ENCODE measurements around the gene JAZF1. TPM values are rescaled to one million over a fixed set of nuclear protein-coding genes. Genes with fewer than 3 reads are reported as not detected.

JAZF1 gene
- total and polyA plus RNA-seq, 9 of the 15 experiments (the other 6 are each of a cell fraction or from before 2014, with no cell fraction given): 0.04 to 0.64 (median 0.11) TPM; not detected in 3

GRCh38 chr7:27925573-27926201, 254.9 kb downstream of the JAZF1 start:
- FAIRE-seq: no peak
- BruUV-seq (replicated peaks): no TSS peak
- intact Hi-C loops (cut with micrococcal nuclease): loop anchor here (5.0 to 10.0 kb wide), 2 partner anchors 167 to 181 kb away; partner anchors contain the start of gene TAX1BP1
- H3K79me2 ChIP-seq (ENCODE audit: control insufficient read depth, insufficient read depth, low read length): no peaks in the 10 kb centered on the region
- ChIA-PET POLR2A (interaction anchor here (0.8 kb wide), 1 partner anchor 13 kb away, joined by 3 read pairs; no protein-coding TSS in a partner anchor), CTCF (ENCODE audit: low intra/inter-chr PET ratio) (no interaction called here)
- no peak overlapping the region for H2AFZ ChIP-seq (ENCODE audit: low read depth, low read length)
- H3K36me3 ChIP-seq (ENCODE audit: control insufficient read depth, insufficient read depth, low read length): no peaks in the 10 kb centered on the region
- H3K4me1 ChIP-seq (replicated peaks in 1 of 2; ENCODE audit: control insufficient read depth in 2 of 2, insufficient read depth in 2 of 2, low read length in 2 of 2): no peaks in the 10 kb centered on the region
- 0 out of 2 replicates have a peak, but pooled peaks have one; percentile 35 for TF ChIP-seq ZNF316 (IDR thresholded peaks at IDR 0.05)
- TF ChIP-seq MAFG (tag; conservative IDR thresholded peaks at IDR 0.05): peak; percentile 34; the same call in 1 of the 2 replicates
- TF ChIP-seq SIN3B (IDR thresholded peaks at IDR 0.05; ENCODE audit: low read depth): no peak
- H3K9me1 ChIP-seq (ENCODE audit: control insufficient read depth, insufficient read depth, low read length): no peaks in the 10 kb centered on the region
- ATAC-seq: no peak
- no peak overlapping the region for H3K9ac ChIP-seq (ENCODE audit: insufficient read depth in 1 of 2, low read depth in 2 of 2, low read length in 2 of 2)
- no peak for DNase-seq (ENCODE audit: extremely low read depth in 1 of 4, low spot score in 3 of 4)
- 0% methylated on average over 6 of the region's 6 CpGs for WGBS (ENCODE audit: insufficient coverage, low coverage, missing lambda C conversion rate)
- H3K4me3 ChIP-seq: no peak overlapping the region
- no peak overlapping the region for H3K27ac ChIP-seq (ENCODE audit: extremely low read depth, low read depth, low read length)
- H3K9me3 ChIP-seq (replicated peaks; ENCODE audit: control insufficient read depth, insufficient read depth, low read depth, low read length): no peaks in the 10 kb centered on the region
- peaks cover 16 to 18% of the 10 kb centered on the region in 2 experiments; a peak in 4 of 5 replicates for H3K27me3 ChIP-seq (ENCODE audit: control insufficient read depth in 2 of 2, insufficient read depth in 2 of 2, low read length in 2 of 2)
- H4K20me1 ChIP-seq (replicated peaks; ENCODE audit: control insufficient read depth, insufficient read depth, low read length): no peaks in the 10 kb centered on the region
- no peak overlapping the region for H3K4me2 ChIP-seq (ENCODE audit: insufficient read depth, low read length)
- in situ Hi-C loops (cut with MboI): no loop called here

GRCh38 chr7:27923642-27923980, 257.0 kb downstream of the JAZF1 start:
- H3K9ac ChIP-seq (ENCODE audit: insufficient read depth in 1 of 2, low read depth in 2 of 2, low read length in 2 of 2): no peak overlapping the region
- H3K27ac ChIP-seq (ENCODE audit: extremely low read depth, low read depth, low read length): no peak overlapping the region
- H3K4me1 ChIP-seq (replicated peaks in 1 of 2; ENCODE audit: control insufficient read depth in 2 of 2, insufficient read depth in 2 of 2, low read length in 2 of 2): no peaks in the 10 kb centered on the region
- POLR2A ChIA-PET: no interaction called here
- no peak overlapping the region for H3K4me3 ChIP-seq
- no TSS peak for BruUV-seq (replicated peaks)
- CTCF ChIA-PET (ENCODE audit: low intra/inter-chr PET ratio): interaction anchor here (1.1 kb wide), 1 partner anchor 773 kb away, joined by 3 read pairs; no protein-coding TSS in a partner anchor
- no peak overlapping the region for H3K4me2 ChIP-seq (ENCODE audit: insufficient read depth, low read length)
- no peaks in the 10 kb centered on the region for H3K9me1 ChIP-seq (ENCODE audit: control insufficient read depth, insufficient read depth, low read length)
- H3K27me3 ChIP-seq (ENCODE audit: control insufficient read depth in 2 of 2, insufficient read depth in 2 of 2, low read length in 2 of 2): peaks cover 15 to 18% of the 10 kb centered on the region in 2 experiments; a peak in 3 of 5 replicates
- H3K9me3 ChIP-seq (replicated peaks; ENCODE audit: control insufficient read depth, insufficient read depth, low read depth, low read length): no peaks in the 10 kb centered on the region
- H2AFZ ChIP-seq (ENCODE audit: low read depth, low read length): no peak overlapping the region
- H3K36me3 ChIP-seq (ENCODE audit: control insufficient read depth, insufficient read depth, low read length): no peaks in the 10 kb centered on the region
- no peaks in the 10 kb centered on the region for H3K79me2 ChIP-seq (ENCODE audit: control insufficient read depth, insufficient read depth, low read length)
- FAIRE-seq (no peak), DNase-seq (ENCODE audit: extremely low read depth in 1 of 4, low spot score in 3 of 4) (no peak), ATAC-seq (no peak)
- no peaks in the 10 kb centered on the region for H4K20me1 ChIP-seq (replicated peaks; ENCODE audit: control insufficient read depth, insufficient read depth, low read length)
- in situ Hi-C loops (cut with MboI) (loop anchor here (5.0 kb wide), 1 partner anchor 721 kb away; the partner anchor contains the start of gene HOXA13), intact Hi-C loops (cut with micrococcal nuclease) (loop anchor here (5.0 to 10.0 kb wide), 2 partner anchors 99 to 179 kb away; partner anchors contain the start of gene TAX1BP1)
- whole genome bisulfite sequencing (ENCODE audit: insufficient coverage, low coverage, missing lambda C conversion rate): 2% methylated on average over 4 of the region's 4 CpGs
- TF ChIP-seq MEIS2 (IDR thresholded peaks at IDR 0.05; ENCODE audit: partially characterized antibody) (peak; percentile 12), ZNF121 (CRISPR knock-in tag; conservative IDR thresholded peaks at IDR 0.05) (no peak), PBX2 (CRISPR knock-in tag; IDR thresholded peaks at IDR 0.05; ENCODE audit: low read depth) (no peak), PBX2 (tag; conservative IDR thresholded peaks at IDR 0.05; ENCODE audit: low read depth) (no peak), ZBED1 (IDR thresholded peaks at IDR 0.05) (no peak), ZBTB34 (CRISPR knock-in tag; IDR thresholded peaks at IDR 0.05) (no peak)

All from K562 (cell line).